ENCODE measurements around the gene TMEM74B.

DNA sequence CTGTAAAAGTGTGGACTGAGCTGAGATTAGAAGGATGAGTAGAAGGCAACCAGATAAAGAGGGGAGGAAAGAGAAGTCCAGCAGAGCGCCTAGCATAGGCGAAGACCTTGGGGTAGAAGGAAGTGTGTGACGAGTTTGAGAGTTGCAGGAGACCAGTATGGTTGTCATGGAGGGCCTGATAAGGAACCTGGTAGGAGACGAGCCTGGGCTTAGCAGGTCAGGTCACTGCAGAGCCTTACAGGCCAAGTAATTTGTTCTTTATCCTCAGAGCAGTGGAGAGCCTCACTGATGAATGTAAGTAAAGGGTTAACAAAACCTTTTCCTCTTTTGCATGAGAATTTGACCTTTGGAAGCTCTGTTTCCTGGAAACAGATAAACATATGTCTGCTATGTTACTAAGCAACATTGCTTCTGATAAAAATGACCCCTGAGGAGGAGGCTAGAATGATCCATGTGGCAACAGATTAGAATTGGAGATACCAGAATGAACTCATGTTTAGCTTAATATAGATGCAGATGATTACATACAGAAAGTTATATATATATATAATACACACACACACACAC lies 2.9 kb upstream of the TMEM74B start:
- TF ChIP-seq CTCF (IDR thresholded peaks at IDR 0.05) (no peak), POLR2A (IDR thresholded peaks at IDR 0.05) (no peak)
